A549 treated with AZD9567 at 1 μM for 4 hours (cell line): ENCODE measurements around the gene MYO5C. TPM values are rescaled to one million over a fixed set of nuclear protein-coding genes. Genes with fewer than 3 reads are reported as not detected.

Experiments
- total RNA-seq: library from RNA; stranded (reverse); fragments of 200-300 nt; extraction: Qiagen RNA extraction; gene quantifications from 5 replicates; pipeline ENCODE4 v1.2.3, GENCODE V29; 2022; ENCODE audit not compliant: insufficient read depth

MYO5C gene
- 4.5 to 6.1 TPM (median 5.5 TPM) in 5 replicates for total RNA-seq

DNA sequence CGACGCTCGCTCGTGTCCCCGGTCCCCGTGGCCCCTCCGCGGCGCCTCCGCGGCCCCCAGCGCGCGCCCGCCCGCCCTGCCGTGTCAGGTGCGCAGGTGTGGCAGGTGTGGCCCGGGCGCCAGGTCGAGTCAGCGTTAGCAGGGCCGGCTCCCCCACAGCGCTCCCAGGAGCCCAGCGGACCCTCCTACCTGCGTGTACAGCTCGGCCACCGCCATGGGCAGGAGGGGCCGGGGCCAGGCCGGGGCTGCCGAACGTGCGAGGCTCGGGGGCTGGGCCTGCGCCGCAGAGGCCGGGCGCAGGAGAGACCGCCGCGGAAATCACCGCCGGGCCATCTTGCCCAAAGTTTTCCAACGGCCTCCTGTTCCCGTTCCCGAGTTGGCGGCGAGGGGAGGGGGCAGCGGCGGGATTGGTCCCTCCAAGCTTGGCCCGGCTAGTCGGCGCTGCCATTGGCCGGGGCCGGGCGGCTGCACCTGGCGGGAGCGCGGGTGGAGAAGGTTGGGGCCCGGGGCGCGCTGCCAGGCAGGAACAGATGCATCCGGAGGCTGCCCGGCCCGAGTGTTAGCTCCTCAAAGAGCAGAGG, at the start of gene MYO5C:
Gene MYO5C (minus strand): TSS at position 384 of the 581 bp plus-strand sequence. CDS start 168 bp downstream, at position 216.

GRCh38 chr15:52191207-52191606, 104.4 kb downstream of the MYO5C start, which contains the start of gene GNB5:
GNB5 (minus strand) TSS chr15:52191392; CDS start chr15:52184676, 6,716 bp downstream.

Other genes starting within 250 kb of the MYO5C start
- gene BCL2L10, start 183.0 kb downstream of the MYO5C start, total RNA-seq, result 0.13 to 0.29 TPM (median 0.18 TPM) in 4 of 5 replicates, not detected in the other
- gene GNB5, start 104.4 kb downstream of the MYO5C start, total RNA-seq, result 45.4 to 51.9 TPM (median 50.0 TPM) in 5 replicates
- gene MYO5A, start 233.1 kb upstream of the MYO5C start, total RNA-seq, result 21.5 to 31.3 TPM (median 24.0 TPM) in 5 replicates